OCI-LY1 (cell line): ENCODE results near the gene SALL3.

Source experiments
- H2AFZ ChIP-seq: fragments of 200-600 bp; sonication (generic), shearing (Covaris generic); 2 replicates; pipeline ENCODE4 v1.6.0; 2014; ENCODE audit warnings: antibody characterized with exemption, mild to moderate bottlenecking, low read length
- H3F3A ChIP-seq: fragments of 200-600 bp; sonication (generic), shearing (Covaris generic); 2 replicates; pipeline ENCODE4 v1.6.0; 2014; ENCODE audit warnings: mild to moderate bottlenecking, antibody characterized with exemption, low read length, moderate library complexity; ENCODE audit not compliant: insufficient read depth
- H3K27ac ChIP-seq: fragments of 200-600 bp; sonication (generic); 2 replicates; pipeline ENCODE4 v1.5.1; 2014; ENCODE audit warnings: low read length, mixed run types, mild to moderate bottlenecking, low read depth; ENCODE audit not compliant: poor library complexity, severe bottlenecking
- H3K27me3 ChIP-seq: fragments of 200-600 bp; sonication (generic); 2 replicates; pipeline ENCODE4 v1.6.0; 2014; ENCODE audit warnings: antibody characterized with exemption, mild to moderate bottlenecking, low read length, moderate library complexity; ENCODE audit not compliant: insufficient read depth
- H3K36me3 ChIP-seq: fragments of 200-600 bp; sonication (generic); 2 replicates; pipeline ENCODE4 v1.6.1; 2014; ENCODE audit warnings: mild to moderate bottlenecking, antibody characterized with exemption, low read length, moderate library complexity, mixed read lengths; ENCODE audit not compliant: insufficient read depth
- H3K4me1 ChIP-seq: fragments of 200-600 bp; sonication (generic); 2 replicates; pipeline ENCODE4 v1.5.1; 2014; ENCODE audit warnings: mild to moderate bottlenecking, low read length, moderate library complexity; ENCODE audit not compliant: insufficient read depth, severe bottlenecking
- H3K4me2 ChIP-seq: fragments of 200-600 bp; sonication (generic), shearing (Covaris generic); 2 replicates; pipeline ENCODE4 v1.6.1; 2014; ENCODE audit warnings: low read length
- H3K4me3 ChIP-seq: fragments of 200-600 bp; sonication (generic); 2 replicates; pipeline ENCODE4 v1.5.1; 2014; ENCODE audit warnings: low read length, low read depth, mild to moderate bottlenecking, mixed read lengths; ENCODE audit not compliant: poor library complexity, severe bottlenecking
- H3K79me2 ChIP-seq: fragments of 200-600 bp; shearing (Covaris generic); 2 replicates; pipeline ENCODE4 v1.6.1; 2016; ENCODE audit warnings: mixed run types, low read length, mixed read lengths; ENCODE audit not compliant: insufficient read depth
- H3K9ac ChIP-seq: fragments of 200-600 bp; sonication (generic), shearing (Covaris generic); 2 replicates; pipeline ENCODE4 v1.6.1; 2014; ENCODE audit warnings: mild to moderate bottlenecking, low read length, mixed read lengths
- H3K9me2 ChIP-seq: fragments of 200-600 bp; sonication (generic), shearing (Covaris generic); 2 replicates; pipeline ENCODE4 v1.6.1; 2014; ENCODE audit warnings: low read depth, mild to moderate bottlenecking, low read length, mixed read lengths
- H3K9me3 ChIP-seq: fragments of 200-600 bp; shearing (Covaris generic); 2 replicates; pipeline ENCODE4 v1.6.1; 2014; ENCODE audit warnings: low read length, mixed read lengths
- H4K20me1 ChIP-seq: fragments of 200-600 bp; sonication (generic), shearing (Covaris generic); 2 replicates; pipeline ENCODE4 v1.6.0; 2016; ENCODE audit warnings: mild to moderate bottlenecking, low read length; ENCODE audit not compliant: insufficient read depth
- CTCF ChIP-seq: fragments of 200-600 bp; sonication (generic), shearing (Covaris generic); IDR thresholded peaks from 2 replicates; pipeline ENCODE4 v1.5.1; 2017; ENCODE audit warnings: mild to moderate bottlenecking, antibody characterized with exemption, low read length, moderate library complexity, mixed read lengths
- EZH2 ChIP-seq: fragments of 200-600 bp; sonication (generic), shearing (Covaris generic); IDR thresholded peaks from 2 replicates; pipeline ENCODE4 v1.8.0; 2017; ENCODE audit warnings: borderline replicate concordance, mixed run types, mild to moderate bottlenecking, antibody characterized with exemption, low read length, moderate library complexity, mixed read lengths

The SALL3 gene

DNA sequence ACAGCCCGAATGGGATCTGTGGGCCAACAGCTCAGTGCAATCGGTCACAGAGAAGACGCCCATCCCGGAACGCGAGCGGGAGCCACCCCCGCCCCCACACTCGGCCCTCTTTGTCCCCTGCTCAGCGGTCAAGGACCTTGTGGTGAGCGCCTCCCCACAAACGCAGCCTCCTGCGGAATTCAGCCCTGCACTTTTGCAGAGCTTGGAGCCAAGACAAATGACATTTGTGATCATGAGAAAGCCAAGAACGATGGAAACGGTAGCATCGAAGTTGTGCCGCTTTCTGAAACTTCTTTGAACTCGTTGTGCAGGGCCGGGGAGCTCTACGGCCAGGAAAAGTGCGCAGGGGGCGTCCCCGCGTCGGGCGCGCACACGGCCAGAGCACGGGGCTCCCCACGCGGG, 6.7 kb upstream of the SALL3 start:
- Histone ChIP-seq H3K27me3 (no peaks in the 10 kb centered on the region), H3K9ac (no peak overlapping the region), H4K20me1 (no peaks in the 10 kb centered on the region), H2AFZ (no peak overlapping the region), H3K9me2 (no peaks in the 10 kb centered on the region), H3K4me2 (no peak overlapping the region), H3K4me1 (no peaks in the 10 kb centered on the region), H3K36me3 (no peaks in the 10 kb centered on the region), H3F3A (no peaks in the 10 kb centered on the region), H3K79me2 (no peaks in the 10 kb centered on the region), H3K9me3 (no peaks in the 10 kb centered on the region), H3K27ac (no peak overlapping the region), H3K4me3 (no peak overlapping the region)
- TF ChIP-seq CTCF (no peak), EZH2 (no peak)

DNA sequence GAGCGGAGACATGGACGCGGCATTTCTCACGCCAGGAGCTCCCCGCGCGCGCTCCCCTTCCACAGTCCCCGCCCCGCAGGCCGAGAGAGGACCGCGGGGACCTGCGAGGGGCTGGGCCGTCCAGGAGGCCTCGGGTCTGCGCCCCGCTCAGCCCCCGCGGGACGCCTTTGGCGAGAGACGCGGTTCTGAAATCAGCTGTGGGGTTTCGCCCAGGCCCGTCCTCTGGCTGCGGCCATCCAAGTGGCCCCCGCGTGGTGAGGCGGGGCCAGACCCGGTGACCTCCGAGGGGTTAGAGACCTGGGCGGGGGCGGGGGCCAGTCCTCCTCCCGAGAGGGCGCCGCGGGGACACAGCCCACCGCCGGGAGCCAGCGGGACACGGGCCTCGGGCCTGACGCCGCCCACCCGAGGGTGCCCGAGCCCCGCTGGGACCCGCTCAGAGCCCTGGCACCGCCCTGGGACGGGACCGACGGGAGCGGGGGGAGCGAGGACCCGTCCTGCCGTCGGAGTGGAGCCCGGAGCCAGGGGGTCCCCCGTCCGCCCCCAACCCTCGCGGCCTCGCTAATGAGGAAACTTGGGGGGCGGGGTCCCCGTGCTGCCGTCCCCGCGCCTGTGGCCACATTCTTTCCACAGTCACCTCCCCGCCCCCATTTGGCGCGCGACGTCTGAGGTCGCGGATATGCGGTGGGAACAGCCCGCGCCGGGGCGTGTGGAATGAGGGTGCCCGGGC, 6.1 kb upstream of the SALL3 start:
- H3F3A ChIP-seq, result no peaks in the 10 kb centered on the region
- no peaks in the 10 kb centered on the region for H3K9me3 ChIP-seq

DNA sequence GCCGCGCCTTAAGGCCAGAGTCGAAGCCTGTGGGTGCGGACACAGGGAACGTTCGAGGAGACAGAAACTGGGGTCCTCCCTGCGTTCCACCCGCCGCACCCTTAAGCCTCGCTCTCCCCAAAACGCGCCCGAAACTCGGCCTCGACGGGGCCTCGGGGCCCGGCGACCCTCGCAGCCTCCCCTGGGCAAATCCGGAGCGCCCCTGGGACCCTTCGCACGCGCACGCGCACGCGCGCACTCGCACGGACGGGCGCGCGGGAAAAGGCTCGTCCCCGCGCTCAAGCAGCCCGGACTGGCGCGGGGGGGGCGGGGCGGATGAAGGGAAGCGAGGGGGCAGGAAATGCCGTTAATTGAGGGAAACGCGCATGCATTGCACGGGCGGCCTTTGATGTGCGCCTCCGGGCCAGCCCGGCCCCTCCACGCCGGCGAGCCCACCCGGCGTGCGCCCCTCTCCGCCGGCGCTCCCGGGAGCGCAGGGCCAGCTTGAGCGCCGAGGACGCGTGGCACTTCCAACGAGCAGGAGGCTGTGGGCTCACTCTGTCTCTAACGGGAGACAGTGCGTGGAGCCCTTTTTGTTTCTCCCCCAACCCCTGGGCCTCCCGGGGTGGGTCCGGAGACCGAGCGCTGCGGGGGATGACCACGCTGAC, 5.4 kb upstream of the SALL3 start:
- H3K79me2 ChIP-seq, result no peaks in the 10 kb centered on the region
- H3K4me1 ChIP-seq, result no peaks in the 10 kb centered on the region
- H3K4me2 ChIP-seq, result no peak overlapping the region
- H3K27me3 ChIP-seq, result no peaks in the 10 kb centered on the region
- H3K9me3 ChIP-seq, result no peaks in the 10 kb centered on the region
- no peaks in the 10 kb centered on the region for H4K20me1 ChIP-seq
- no peak overlapping the region for H3K9ac ChIP-seq
- H3K9me2 ChIP-seq, result no peaks in the 10 kb centered on the region
- H2AFZ ChIP-seq, result no peak overlapping the region
- H3K4me3 ChIP-seq, result no peak overlapping the region
- no peaks in the 10 kb centered on the region for H3F3A ChIP-seq
- no peaks in the 10 kb centered on the region for H3K36me3 ChIP-seq
- no peak overlapping the region for H3K27ac ChIP-seq
- TF ChIP-seq CTCF (no peak), EZH2 (no peak)

More for the DNA sequence above, 6.1 kb upstream of the SALL3 start:
- H3K27ac ChIP-seq, result no peak overlapping the region
- no peaks in the 10 kb centered on the region for H3K4me1 ChIP-seq
- no peak overlapping the region for H3K9ac ChIP-seq
- H3K4me2 ChIP-seq, result no peak overlapping the region
- H4K20me1 ChIP-seq, result no peaks in the 10 kb centered on the region
- no peaks in the 10 kb centered on the region for H3K9me2 ChIP-seq
- no peaks in the 10 kb centered on the region for H3K36me3 ChIP-seq
- no peaks in the 10 kb centered on the region for H3K79me2 ChIP-seq
- H2AFZ ChIP-seq, result no peak overlapping the region
- H3K27me3 ChIP-seq, result no peaks in the 10 kb centered on the region
- H3K4me3 ChIP-seq, result no peak overlapping the region
- TF ChIP-seq CTCF (no peak), EZH2 (no peak)
